ENCODE data around the gene PLCB1. TPM values are rescaled to one million over a fixed set of nuclear protein-coding genes. Genes with fewer than 3 reads are reported as not detected.

The PLCB1 gene
- total and polyA plus RNA-seq, 2 experiments from 2014 or later = 6.7 to 20.5 TPM

DNA sequence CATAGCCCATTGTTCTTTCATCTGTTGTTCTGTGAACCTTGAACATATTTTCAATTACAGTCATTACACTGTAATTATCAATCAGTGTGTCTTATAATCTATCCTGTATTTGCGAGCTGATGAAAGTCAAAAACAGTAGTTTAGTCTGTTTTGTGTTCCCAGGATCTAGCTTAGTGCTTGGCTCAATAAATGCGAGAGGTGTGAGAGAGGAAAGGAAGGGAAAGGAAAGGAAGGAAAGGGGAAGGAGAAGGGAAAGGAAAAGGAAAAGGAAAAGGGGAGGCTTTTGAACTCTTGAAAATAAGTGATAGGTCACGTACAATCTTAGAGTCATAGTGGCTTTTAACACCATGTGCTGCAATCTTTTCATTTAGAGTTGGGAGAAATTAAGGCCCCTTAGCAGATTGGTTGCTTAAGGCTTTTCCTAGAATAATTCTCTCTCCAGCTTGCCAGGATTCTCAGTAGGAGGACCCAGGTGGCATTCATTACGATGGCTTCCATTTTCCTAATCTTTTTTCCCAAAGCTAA lies 503.0 kb downstream of the PLCB1 start:
- Histone ChIP-seq H2AFZ (no peak overlapping the region), H3K9me3 (ENCODE audit: low read depth) (no peaks in the 10 kb centered on the region), H3K27me3 (no peaks in the 10 kb centered on the region), H3K4me3 (no peak overlapping the region), H3K27ac (no peak overlapping the region), H3K36me3 (replicated peaks; ENCODE audit: insufficient read depth, low read depth) (no peaks in the 10 kb centered on the region), H3K4me1 (ENCODE audit: insufficient read depth) (no peaks in the 10 kb centered on the region), H3K79me2 (no peaks in the 10 kb centered on the region), H4K20me1 (ENCODE audit: insufficient read depth, poor library complexity, severe bottlenecking) (no peaks in the 10 kb centered on the region), H3K9me2 (replicated peaks; ENCODE audit: insufficient read depth) (no peaks in the 10 kb centered on the region), H3K4me2 (no peak overlapping the region)
- DNase-seq (ENCODE audit: low spot score) = no peak
- 92% methylated on average over 4 of the region's 4 CpGs for WGBS (ENCODE audit: low lambda C conversion rate, missing lambda C conversion rate)
- TF ChIP-seq EZH2 (IDR thresholded peaks at IDR 0.05; ENCODE audit: borderline replicate concordance) (no peak), EZH2phosphoT487 (IDR thresholded peaks at IDR 0.05; ENCODE audit: low read depth, severe bottlenecking, unreplicated experiment) (no peak), CTCF (IDR thresholded peaks at IDR 0.05; ENCODE audit: poor library complexity) (no peak)

- Histone ChIP-seq H3K9me2 (replicated peaks; ENCODE audit: insufficient read depth) (no peaks in the 10 kb centered on the region), H3K4me2 (no peak overlapping the region), H3K9me3 (ENCODE audit: low read depth) (no peaks in the 10 kb centered on the region), H2AFZ (no peak overlapping the region), H4K20me1 (ENCODE audit: insufficient read depth, poor library complexity, severe bottlenecking) (no peaks in the 10 kb centered on the region), H3K27ac (no peak overlapping the region), H3K79me2 (no peaks in the 10 kb centered on the region), H3K27me3 (no peaks in the 10 kb centered on the region), H3K36me3 (replicated peaks; ENCODE audit: insufficient read depth, low read depth) (no peaks in the 10 kb centered on the region), H3K4me3 (no peak overlapping the region), H3K4me1 (ENCODE audit: insufficient read depth) (no peaks in the 10 kb centered on the region)
- TF ChIP-seq EZH2phosphoT487 (IDR thresholded peaks at IDR 0.05; ENCODE audit: low read depth, severe bottlenecking, unreplicated experiment) = no peak
- no peak for TF ChIP-seq EZH2 (IDR thresholded peaks at IDR 0.05; ENCODE audit: borderline replicate concordance)
- no peak for TF ChIP-seq CTCF (IDR thresholded peaks at IDR 0.05; ENCODE audit: poor library complexity)
- WGBS (ENCODE audit: low lambda C conversion rate, missing lambda C conversion rate) = 90% methylated on average over 2 of the region's 2 CpGs
- no peak for DNase-seq (ENCODE audit: low spot score)
Observed at GRCh38 chr20:8635837-8636236, 503.8 kb downstream of the PLCB1 start.

DNA sequence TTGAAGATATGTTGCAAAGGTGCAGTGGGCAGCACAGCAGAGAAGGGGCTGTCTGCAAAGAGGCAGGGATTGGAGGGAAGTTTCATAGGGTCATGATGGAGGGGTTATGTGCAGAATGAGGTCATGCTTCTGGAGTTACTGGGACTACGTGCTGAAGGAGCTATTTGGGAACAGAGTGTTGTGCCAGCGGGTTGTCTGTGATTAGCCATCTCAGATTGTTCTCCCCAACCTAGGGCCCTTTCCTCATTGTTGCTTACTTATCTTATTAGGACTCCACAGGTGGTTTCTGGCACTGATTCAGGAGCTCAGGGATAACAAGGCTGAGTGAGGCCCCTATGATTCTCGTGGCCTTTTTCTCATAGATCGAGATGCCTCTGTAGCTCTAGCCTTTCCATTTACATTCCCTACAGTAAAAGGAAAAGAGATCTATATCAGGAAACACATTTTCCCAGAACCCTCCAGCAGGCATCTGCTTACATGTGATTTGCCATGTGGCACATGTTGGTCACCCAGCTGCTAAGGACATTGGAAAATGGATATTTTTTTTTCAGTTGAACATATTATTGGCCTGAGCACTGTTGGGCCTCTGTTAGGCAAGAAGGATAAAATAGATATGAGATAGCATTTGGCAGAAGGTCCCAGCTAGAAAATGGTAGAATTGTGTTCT lies 507.2 kb downstream of the PLCB1 start:
- TF ChIP-seq EZH2phosphoT487 (IDR thresholded peaks at IDR 0.05; ENCODE audit: low read depth, severe bottlenecking, unreplicated experiment) (no peak), CTCF (IDR thresholded peaks at IDR 0.05; ENCODE audit: poor library complexity) (no peak), EZH2 (IDR thresholded peaks at IDR 0.05; ENCODE audit: borderline replicate concordance) (no peak)
- no peaks in the 10 kb centered on the region for H4K20me1 ChIP-seq (ENCODE audit: insufficient read depth, poor library complexity, severe bottlenecking)
- H3K27ac ChIP-seq = no peak overlapping the region
- H3K79me2 ChIP-seq = no peaks in the 10 kb centered on the region
- H2AFZ ChIP-seq = no peak overlapping the region
- no peaks in the 10 kb centered on the region for H3K9me3 ChIP-seq (ENCODE audit: low read depth)
- no peaks in the 10 kb centered on the region for H3K27me3 ChIP-seq
- DNase-seq (ENCODE audit: low spot score) = no peak
- H3K9me2 ChIP-seq (replicated peaks; ENCODE audit: insufficient read depth) = no peaks in the 10 kb centered on the region
- no peaks in the 10 kb centered on the region for H3K36me3 ChIP-seq (replicated peaks; ENCODE audit: insufficient read depth, low read depth)
- WGBS (ENCODE audit: low lambda C conversion rate, missing lambda C conversion rate) = 75% methylated on average over 4 of the region's 4 CpGs
- no peak overlapping the region for H3K4me3 ChIP-seq
- H3K4me2 ChIP-seq = no peak overlapping the region
- no peaks in the 10 kb centered on the region for H3K4me1 ChIP-seq (ENCODE audit: insufficient read depth)

Data from hepatocyte (in vitro differentiated cells).